Inflammatory macrophage treated with lipopolysaccharide for 4 hours (primary cell): ENCODE data around the gene PTPN4.
A peak's percentile ranks its signal among the peaks of the same experiment; 100 is the strongest.

ENCODE experiments used
- DNase-seq: peaks from one replicate; pipeline ENCODE4 v3.0.0-alpha.2; 2020

Gene PTPN4

GRCh38 chr2:119814216-119814615 is 54.5 kb downstream of the PTPN4 start:
- DNase-seq: no peak

GRCh38 chr2:119818792-119819191 is 59.1 kb downstream of the PTPN4 start:
- no peak for DNase-seq

GRCh38 chr2:119819846-119820245 is 60.1 kb downstream of the PTPN4 start:
- DNase-seq: no peak

GRCh38 chr2:119820275-119820674 is 60.6 kb downstream of the PTPN4 start:
- no peak for DNase-seq

- DNase-seq: no peak
Measured at GRCh38 chr2:119821266-119821665, 61.5 kb downstream of the PTPN4 start.

GRCh38 chr2:119823734-119824334 is 64.1 kb downstream of the PTPN4 start:
- DNase-seq: peak; percentile 38

GRCh38 chr2:119826370-119826961 is 66.7 kb downstream of the PTPN4 start:
- DNase-seq: peak; percentile 36

GRCh38 chr2:119827866-119828507 is 68.3 kb downstream of the PTPN4 start:
- no peak for DNase-seq

GRCh38 chr2:119836455-119837142 is 76.9 kb downstream of the PTPN4 start:
- no peak for DNase-seq

GRCh38 chr2:119837350-119837749 is 77.6 kb downstream of the PTPN4 start:
- DNase-seq: no peak

GRCh38 chr2:119837759-119838158 is 78.0 kb downstream of the PTPN4 start:
- DNase-seq: no peak

GRCh38 chr2:119838179-119838578 is 78.5 kb downstream of the PTPN4 start:
- no peak for DNase-seq

GRCh38 chr2:119841550-119841949 is 81.8 kb downstream of the PTPN4 start:
- DNase-seq: no peak

GRCh38 chr2:119846021-119846420 is 86.3 kb downstream of the PTPN4 start:
- DNase-seq: no peak

- no peak for DNase-seq
Measured at GRCh38 chr2:119849838-119850565, 90.3 kb downstream of the PTPN4 start.

- DNase-seq: no peak
Measured at GRCh38 chr2:119852214-119852613, 92.5 kb downstream of the PTPN4 start.

GRCh38 chr2:119853777-119854399 is 94.2 kb downstream of the PTPN4 start:
- DNase-seq: no peak

- no peak for DNase-seq
Measured at GRCh38 chr2:119856469-119856901, 96.8 kb downstream of the PTPN4 start.

GRCh38 chr2:119857742-119858141 is 98.0 kb downstream of the PTPN4 start:
- no peak for DNase-seq

- no peak for DNase-seq
Measured at GRCh38 chr2:119859528-119859927, 99.8 kb downstream of the PTPN4 start.

- DNase-seq: no peak
Measured at GRCh38 chr2:119860924-119861323, 101.2 kb downstream of the PTPN4 start.

- DNase-seq: no peak
Measured at GRCh38 chr2:119862127-119862889, 102.6 kb downstream of the PTPN4 start.
